GM21576 (cell line): ENCODE data around the gene RPL37A.
A peak's percentile ranks its signal among the peaks of the same experiment; 100 is the strongest.

Experiments used
- ATAC-seq: cut with Tn5 transposase; IDR thresholded peaks from one replicate; pipeline ENCODE4 v1.9.1; 2021; ENCODE audit warnings: mild to moderate bottlenecking, moderate library complexity; ENCODE audit not compliant: unreplicated experiment

The RPL37A gene

GRCh38 chr2:216486708-216487107 is 11.9 kb upstream of the RPL37A start:
- ATAC-seq = no peak

DNA sequence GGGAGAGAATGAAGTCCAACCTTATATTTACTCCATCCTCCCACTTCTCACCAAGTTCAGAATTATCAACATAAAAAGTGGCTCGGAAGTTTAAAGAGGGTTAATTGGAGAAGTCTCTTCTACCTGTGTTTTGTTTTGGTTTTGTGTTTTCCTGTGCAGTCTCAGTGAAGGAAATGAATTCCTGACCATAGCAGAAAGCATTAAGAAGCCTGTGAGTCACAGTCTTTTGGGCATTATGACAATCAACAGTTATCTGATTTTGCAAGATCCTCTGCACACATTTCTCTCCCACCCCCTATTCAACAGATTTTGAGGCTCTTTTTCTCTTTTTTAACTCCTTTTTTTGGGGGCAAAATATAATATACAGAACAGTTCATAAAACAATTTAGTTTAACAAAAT is 8.6 kb upstream of the RPL37A start:
- ATAC-seq = no peak

- ATAC-seq = peak; percentile 84
Observed at GRCh38 chr2:216491793-216492596, 6.6 kb upstream of the RPL37A start.

- no peak for ATAC-seq
Observed at GRCh38 chr2:216492597-216493333, 5.9 kb upstream of the RPL37A start.

DNA sequence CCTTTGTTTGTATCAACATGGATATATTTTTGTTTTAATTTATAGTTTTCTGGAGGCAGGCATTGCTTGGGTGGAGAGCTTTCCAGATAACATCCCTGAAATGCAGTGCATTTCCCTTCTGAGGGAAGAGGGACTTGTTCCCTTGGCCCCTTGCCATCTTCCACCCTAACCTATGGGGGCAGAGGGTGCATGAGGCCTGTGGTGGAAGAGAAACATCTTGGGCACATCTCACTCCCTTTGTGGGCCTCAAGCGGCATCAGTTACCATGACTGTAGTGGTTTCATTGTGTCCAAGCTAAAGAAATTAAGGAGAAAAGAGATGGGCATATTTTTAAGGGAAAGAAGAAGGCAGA is 5.3 kb upstream of the RPL37A start:
- no peak for ATAC-seq

GRCh38 chr2:216495656-216496055 is 3.0 kb upstream of the RPL37A start:
- ATAC-seq = no peak

GRCh38 chr2:216497382-216498069 is 1.1 kb upstream of the RPL37A start:
- no peak for ATAC-seq

DNA sequence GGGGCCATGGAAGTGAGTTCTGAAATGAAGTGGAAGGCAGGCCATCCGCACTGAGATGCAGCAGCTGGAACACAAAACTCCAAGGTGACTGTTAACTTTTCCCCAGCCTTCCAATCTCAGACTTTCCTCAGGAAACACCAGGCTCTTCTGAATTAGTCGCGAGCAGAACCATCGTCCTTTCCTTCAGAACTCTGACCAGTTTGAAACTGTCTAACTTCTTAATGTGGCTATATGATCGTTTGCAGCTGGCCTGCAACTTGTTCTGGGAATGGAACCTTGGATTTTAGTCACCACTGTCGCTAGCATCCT is 620 bp upstream of the RPL37A start:
- ATAC-seq = no peak

DNA sequence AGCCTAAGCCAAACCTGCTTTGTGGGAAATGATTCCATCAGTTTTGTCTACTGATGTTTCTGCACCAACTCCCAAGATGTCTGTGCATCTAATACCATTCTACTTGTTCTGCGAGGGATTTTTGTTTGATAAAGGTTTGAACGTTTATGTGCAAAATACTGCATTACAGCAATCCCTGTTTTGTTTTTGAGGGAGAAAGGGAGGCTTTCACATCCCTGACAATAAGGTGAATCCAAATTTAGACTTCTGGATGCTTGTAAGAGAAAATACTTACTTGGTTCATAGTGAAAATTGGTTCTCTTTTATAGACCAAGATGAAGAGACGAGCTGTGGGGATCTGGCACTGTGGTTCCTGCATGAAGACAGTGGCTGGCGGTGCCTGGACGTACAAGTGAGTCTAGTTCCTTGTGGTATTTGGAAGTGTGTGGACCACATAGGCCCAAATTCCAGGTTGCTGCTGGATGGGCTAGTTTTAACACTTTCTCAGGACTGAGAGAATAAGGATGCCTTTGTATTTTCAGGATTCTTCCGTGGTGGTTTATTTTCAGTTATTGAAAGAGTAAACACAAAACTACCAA is 1.1 kb downstream of the RPL37A start:
- no peak for ATAC-seq

DNA sequence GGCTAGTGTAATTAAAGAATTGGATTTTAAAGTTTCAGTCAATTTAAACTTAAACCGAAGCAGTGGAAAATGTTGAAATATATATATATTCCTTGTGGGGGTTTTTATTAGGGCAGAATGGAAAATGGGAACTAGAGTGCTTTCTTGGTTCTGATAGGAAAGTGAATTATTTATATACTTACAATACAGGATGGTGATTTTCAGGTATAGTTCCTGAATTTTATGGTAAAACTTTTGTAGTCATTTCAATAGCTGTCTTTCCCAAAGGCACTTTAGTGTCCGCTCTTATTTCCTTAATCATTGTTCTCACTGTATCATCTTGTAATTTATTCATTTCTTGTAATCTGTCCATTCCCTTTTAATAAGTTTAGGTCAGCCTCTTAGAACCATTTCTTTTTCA is 1.9 kb downstream of the RPL37A start:
- ATAC-seq = no peak

GRCh38 chr2:216501854-216502253 is 3.2 kb downstream of the RPL37A start:
- ATAC-seq = no peak

GRCh38 chr2:216502381-216503158 is 3.9 kb downstream of the RPL37A start:
- ATAC-seq = no peak

DNA sequence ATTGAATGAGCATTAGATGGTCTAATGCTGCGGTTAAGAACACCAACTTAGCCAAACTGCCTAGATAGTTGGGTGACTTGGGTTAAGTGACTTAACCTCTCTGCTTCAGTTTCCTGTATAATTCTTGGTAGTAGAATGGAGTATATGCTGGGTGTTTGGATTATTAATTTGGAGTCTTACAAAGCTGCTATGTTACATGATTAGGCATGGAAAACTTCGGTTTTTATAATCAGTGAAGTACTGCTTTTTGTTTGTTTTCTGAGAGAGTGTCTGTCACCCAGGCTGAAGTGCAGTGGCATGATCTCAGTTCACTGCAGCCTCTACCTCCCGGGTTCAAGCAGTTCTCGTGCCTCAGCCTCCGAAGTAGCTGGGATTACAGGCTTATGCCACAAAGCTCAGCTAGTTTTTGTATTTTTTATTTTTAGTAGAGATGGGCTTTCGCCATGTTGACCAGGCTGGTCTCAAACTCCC is 4.5 kb downstream of the RPL37A start:
- ATAC-seq = no peak

DNA sequence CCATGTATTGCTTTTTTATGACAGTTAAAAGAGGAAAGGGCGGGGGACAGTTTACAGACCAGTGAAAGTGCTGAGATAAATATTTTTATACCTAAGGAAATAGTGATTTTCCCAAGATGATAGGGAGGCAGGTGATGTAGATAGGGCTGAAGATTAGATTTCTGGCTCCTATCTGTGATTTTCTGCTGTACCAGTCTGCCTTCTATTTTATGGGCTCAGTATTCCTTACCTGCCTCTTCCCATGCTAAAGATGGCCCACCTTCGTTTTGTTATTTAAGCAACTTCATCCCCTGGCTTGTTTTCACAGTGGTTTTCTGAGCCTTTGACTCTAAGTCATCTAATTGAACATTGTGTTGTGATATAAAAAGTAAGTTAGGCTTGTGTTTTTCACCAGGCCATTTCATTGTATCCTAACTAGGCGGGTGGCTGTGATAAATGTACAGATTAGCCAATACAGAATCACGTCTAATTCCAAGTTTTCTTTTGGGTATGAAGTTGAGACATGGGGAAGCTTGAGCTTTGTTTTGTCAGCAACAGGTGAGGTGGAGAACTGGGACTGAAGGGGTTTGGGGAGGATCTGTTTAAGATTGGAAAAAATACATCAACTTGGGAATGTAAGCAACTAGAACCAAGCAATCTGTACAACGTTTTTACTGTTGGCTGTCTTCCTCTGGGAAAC is 5.2 kb downstream of the RPL37A start:
- no peak for ATAC-seq

- no peak for ATAC-seq
Observed at GRCh38 chr2:216504376-216504762, 5.7 kb downstream of the RPL37A start.

- no peak for ATAC-seq
Observed at GRCh38 chr2:216505133-216506106, 6.8 kb downstream of the RPL37A start.

DNA sequence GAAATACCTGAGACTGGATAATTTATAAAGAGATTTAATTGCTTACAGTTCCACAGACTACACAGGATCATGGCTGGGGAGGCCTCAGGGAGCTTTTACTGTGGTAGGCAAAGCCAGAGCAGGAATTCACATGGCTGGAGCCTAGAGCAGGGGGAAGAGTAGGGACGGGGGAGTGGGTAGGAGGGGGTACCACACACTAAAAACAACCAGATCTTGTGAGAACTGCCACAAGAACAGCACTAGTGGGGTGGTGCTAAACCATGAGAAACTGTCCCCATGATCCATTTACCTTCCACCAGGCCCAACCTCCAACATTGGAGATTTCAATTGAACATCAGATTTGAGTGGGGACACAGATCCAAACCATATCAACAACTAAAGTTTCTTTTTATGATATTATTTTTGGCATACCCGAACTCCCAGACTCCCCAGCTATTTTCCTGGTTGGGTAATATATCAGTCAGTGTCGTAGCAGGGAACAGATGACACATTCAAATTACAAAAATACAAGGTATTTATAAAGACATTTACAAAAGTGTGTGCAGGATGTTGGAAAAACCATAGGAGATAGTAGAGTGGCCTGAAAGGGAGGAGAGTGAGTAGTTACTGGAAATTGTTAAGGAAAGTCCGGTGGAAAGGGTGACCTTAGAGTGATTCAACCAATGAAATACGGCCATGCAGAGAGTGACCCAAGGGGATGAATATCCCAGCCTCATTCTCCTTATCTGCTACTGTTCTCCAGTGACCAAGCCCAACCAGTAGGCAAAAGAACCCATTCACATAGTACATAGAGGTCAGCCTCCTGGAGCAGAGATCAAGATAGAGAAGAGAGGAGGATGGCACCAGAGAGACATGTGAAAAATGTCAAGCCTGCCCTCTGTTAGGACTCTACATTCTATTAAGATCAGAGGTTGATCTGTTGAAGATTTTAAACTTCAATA is 8.8 kb downstream of the RPL37A start:
- no peak for ATAC-seq

DNA sequence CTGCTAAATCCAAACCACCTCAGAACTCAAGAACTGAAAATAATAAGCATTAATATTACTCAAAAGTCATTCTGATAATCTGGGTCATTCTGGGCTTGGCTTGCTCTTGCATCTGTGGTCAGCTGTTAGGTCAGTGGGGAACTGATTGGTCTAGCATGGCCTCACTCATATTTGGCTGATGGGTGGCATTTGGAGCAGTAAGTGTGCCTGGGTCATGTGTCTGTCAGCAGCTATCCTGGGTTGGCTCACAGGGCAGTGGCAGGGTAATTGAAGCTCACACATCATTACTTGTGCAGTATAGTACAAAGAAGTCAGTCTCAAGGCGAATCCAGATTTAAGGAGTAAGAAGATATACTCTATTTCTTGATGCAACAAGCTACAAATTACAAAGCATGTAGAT is 9.6 kb downstream of the RPL37A start:
- no peak for ATAC-seq
